Measurements from ENCODE around the gene CCBE1. TPM values are rescaled to one million over a fixed set of nuclear protein-coding genes. Genes with fewer than 3 reads are reported as not detected.

Gene CCBE1
- total RNA-seq, 1 donor from 2014 or later = 1.2 TPM

GRCh38 chr18:59550174-59550516, 147.1 kb downstream of the CCBE1 start:
- H3K36me3 Mint-ChIP-seq (ENCODE audit: low read depth, unreplicated experiment) = no peaks in the 10 kb centered on the region
- H3K4me1 Mint-ChIP-seq (ENCODE audit: unreplicated experiment) = peaks cover 13% of the 10 kb centered on the region
- TF ChIP-seq, protein P1, sequence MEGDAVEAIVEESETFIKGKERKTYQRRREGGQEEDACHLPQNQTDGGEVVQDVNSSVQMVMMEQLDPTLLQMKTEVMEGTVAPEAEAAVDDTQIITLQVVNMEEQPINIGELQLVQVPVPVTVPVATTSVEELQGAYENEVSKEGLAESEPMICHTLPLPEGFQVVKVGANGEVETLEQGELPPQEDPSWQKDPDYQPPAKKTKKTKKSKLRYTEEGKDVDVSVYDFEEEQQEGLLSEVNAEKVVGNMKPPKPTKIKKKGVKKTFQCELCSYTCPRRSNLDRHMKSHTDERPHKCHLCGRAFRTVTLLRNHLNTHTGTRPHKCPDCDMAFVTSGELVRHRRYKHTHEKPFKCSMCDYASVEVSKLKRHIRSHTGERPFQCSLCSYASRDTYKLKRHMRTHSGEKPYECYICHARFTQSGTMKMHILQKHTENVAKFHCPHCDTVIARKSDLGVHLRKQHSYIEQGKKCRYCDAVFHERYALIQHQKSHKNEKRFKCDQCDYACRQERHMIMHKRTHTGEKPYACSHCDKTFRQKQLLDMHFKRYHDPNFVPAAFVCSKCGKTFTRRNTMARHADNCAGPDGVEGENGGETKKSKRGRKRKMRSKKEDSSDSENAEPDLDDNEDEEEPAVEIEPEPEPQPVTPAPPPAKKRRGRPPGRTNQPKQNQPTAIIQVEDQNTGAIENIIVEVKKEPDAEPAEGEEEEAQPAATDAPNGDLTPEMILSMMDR (IDR thresholded peaks at IDR 0.05; ENCODE audit: unreplicated experiment) = no peak
- no peaks in the 10 kb centered on the region for H3K9me3 Mint-ChIP-seq (ENCODE audit: unreplicated experiment)
- DNase-seq (ENCODE audit: low spot score) = no peak
- no peaks in the 10 kb centered on the region for H3K27me3 Mint-ChIP-seq (ENCODE audit: unreplicated experiment)
- no peak overlapping the region for H3K27ac Mint-ChIP-seq (ENCODE audit: unreplicated experiment)
- no peak overlapping the region for H3K4me3 Mint-ChIP-seq (ENCODE audit: unreplicated experiment)

GRCh38 chr18:59549503-59550173, 147.6 kb downstream of the CCBE1 start:
- Mint-ChIP-seq H3K9me3 (ENCODE audit: unreplicated experiment) (no peaks in the 10 kb centered on the region), H3K4me3 (ENCODE audit: unreplicated experiment) (no peak overlapping the region), H3K27ac (ENCODE audit: unreplicated experiment) (no peak overlapping the region), H3K4me1 (ENCODE audit: unreplicated experiment) (peaks cover 13% of the 10 kb centered on the region), H3K36me3 (ENCODE audit: low read depth, unreplicated experiment) (no peaks in the 10 kb centered on the region), H3K27me3 (ENCODE audit: unreplicated experiment) (no peaks in the 10 kb centered on the region)
- TF ChIP-seq, protein P1 (IDR thresholded peaks at IDR 0.05; ENCODE audit: unreplicated experiment) = no peak
- no peak for DNase-seq (ENCODE audit: low spot score)

- H3K4me1 Mint-ChIP-seq (ENCODE audit: unreplicated experiment) = peaks cover 13% of the 10 kb centered on the region
- TF ChIP-seq, protein P1 (IDR thresholded peaks at IDR 0.05; ENCODE audit: unreplicated experiment) = no peak
- no peak overlapping the region for H3K27ac Mint-ChIP-seq (ENCODE audit: unreplicated experiment)
- H3K4me3 Mint-ChIP-seq (ENCODE audit: unreplicated experiment) = no peak overlapping the region
- H3K27me3 Mint-ChIP-seq (ENCODE audit: unreplicated experiment) = peaks cover under 1% of the 10 kb centered on the region
- DNase-seq (ENCODE audit: low spot score) = no peak
- no peaks in the 10 kb centered on the region for H3K9me3 Mint-ChIP-seq (ENCODE audit: unreplicated experiment)
- no peaks in the 10 kb centered on the region for H3K36me3 Mint-ChIP-seq (ENCODE audit: low read depth, unreplicated experiment)
These were observed 149.5 kb downstream of the CCBE1 start for GRCh38 chr18:59547581-59548182.

GRCh38 chr18:59546188-59546587, 151.0 kb downstream of the CCBE1 start:
- Mint-ChIP-seq H3K9me3 (ENCODE audit: unreplicated experiment) (no peaks in the 10 kb centered on the region), H3K27me3 (ENCODE audit: unreplicated experiment) (peaks cover 1% of the 10 kb centered on the region), H3K4me3 (ENCODE audit: unreplicated experiment) (no peak overlapping the region), H3K27ac (ENCODE audit: unreplicated experiment) (no peak overlapping the region), H3K4me1 (ENCODE audit: unreplicated experiment) (peaks cover 13% of the 10 kb centered on the region), H3K36me3 (ENCODE audit: low read depth, unreplicated experiment) (no peaks in the 10 kb centered on the region)
- DNase-seq (ENCODE audit: low spot score) = no peak
- TF ChIP-seq, protein P1 (IDR thresholded peaks at IDR 0.05; ENCODE audit: unreplicated experiment) = no peak

DNA sequence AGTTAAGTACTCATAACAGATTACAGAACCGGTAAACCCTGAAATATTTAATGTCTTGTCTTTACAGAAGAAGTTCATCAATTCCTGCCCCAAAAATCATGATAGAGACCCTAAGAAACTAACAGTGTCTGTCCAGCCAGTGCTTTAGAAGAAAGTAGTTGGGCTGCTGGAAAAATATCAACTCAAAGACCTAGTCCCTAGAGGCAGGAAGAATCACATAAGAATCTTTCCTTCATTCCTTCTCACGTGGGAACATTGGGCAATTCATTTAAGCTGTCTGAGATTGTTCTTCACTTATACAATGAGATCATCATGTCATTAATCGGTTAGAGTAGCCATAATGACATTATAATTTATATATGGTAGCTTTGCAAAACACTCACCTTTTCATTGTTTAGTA, 156.4 kb downstream of the CCBE1 start:
- TF ChIP-seq, protein P1 (IDR thresholded peaks at IDR 0.05; ENCODE audit: unreplicated experiment) = no peak
- Mint-ChIP-seq H3K27ac (ENCODE audit: unreplicated experiment) (no peak overlapping the region), H3K4me1 (ENCODE audit: unreplicated experiment) (no peaks in the 10 kb centered on the region), H3K27me3 (ENCODE audit: unreplicated experiment) (peaks cover 3% of the 10 kb centered on the region), H3K9me3 (ENCODE audit: unreplicated experiment) (no peaks in the 10 kb centered on the region), H3K4me3 (ENCODE audit: unreplicated experiment) (no peak overlapping the region), H3K36me3 (ENCODE audit: low read depth, unreplicated experiment) (no peaks in the 10 kb centered on the region)
- no peak for DNase-seq (ENCODE audit: low spot score)
